Liver (tissue), 3 donors: ENCODE data around the gene ANXA3.

Experiments
- EGR1 ChIP-seq, 2 donors: IDR thresholded peaks; 2 replicates each; pipeline ENCODE4 v1.6.1; 2016 to 2018; ENCODE audit warnings: antibody characterized with exemption in 2 of 2, low read depth in 2 of 2
- FOXA2 ChIP-seq: IDR thresholded peaks from 2 replicates; pipeline ENCODE4 v1.6.1; 2016; ENCODE audit warnings: antibody characterized with exemption
- JUND ChIP-seq, 2 donors: IDR thresholded peaks; 2 replicates each; pipeline ENCODE4 v1.6.1; 2016; ENCODE audit warnings: antibody characterized with exemption in 2 of 2
- SP1 ChIP-seq: IDR thresholded peaks from 2 replicates; pipeline ENCODE4 v1.6.1; 2018; ENCODE audit warnings: antibody characterized with exemption, mild to moderate bottlenecking
- TAF1 ChIP-seq: conservative IDR thresholded peaks from 2 replicates; pipeline ENCODE4 v1.6.1; 2016; ENCODE audit warnings: antibody characterized with exemption, mild to moderate bottlenecking
- YY1 ChIP-seq: IDR thresholded peaks from 2 replicates; pipeline ENCODE4 v1.6.1; 2016; ENCODE audit warnings: antibody characterized with exemption, mild to moderate bottlenecking
- TF ChIP-seq, protein P1 (sequence below): fragments of 150-350 bp; IDR thresholded peaks from 2 replicates; pipeline ENCODE4 v1.5.1; 2017; ENCODE audit warnings: improper control_type of control experiment, low read depth, low read length; ENCODE audit not compliant: missing input control
- TF ChIP-seq, protein P2 (sequence below): IDR thresholded peaks from 2 replicates; pipeline ENCODE4 v1.6.1; 2016; ENCODE audit warnings: antibody characterized with exemption
- TF ChIP-seq, protein P3 (sequence below): IDR thresholded peaks from 2 replicates; pipeline ENCODE4 v1.6.1; 2016; ENCODE audit warnings: antibody characterized with exemption
- TF ChIP-seq, protein P4 (sequence below): IDR thresholded peaks from 2 replicates; pipeline ENCODE4 v1.6.1; 2016; ENCODE audit warnings: antibody characterized with exemption, mild to moderate bottlenecking
- donor health status: healthy.
- donor health status: healthy.

DNA sequence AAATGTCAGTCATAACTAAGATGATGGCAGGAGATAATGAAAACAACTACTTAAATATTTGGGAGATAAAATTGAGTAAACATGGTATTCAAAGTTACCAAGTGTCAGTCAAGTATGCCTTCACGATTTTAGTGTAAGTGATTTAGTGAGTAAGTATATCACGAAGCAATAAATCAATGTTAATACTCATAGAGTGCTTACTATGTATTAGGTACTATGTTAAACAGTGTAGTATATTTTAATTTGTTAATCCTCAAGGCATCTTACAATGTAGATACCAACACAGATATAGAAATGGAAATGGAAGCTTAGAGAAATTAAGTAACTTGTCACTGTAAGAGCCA lies 59.6 kb downstream of the ANXA3 start:
- TF ChIP-seq, protein P1, sequence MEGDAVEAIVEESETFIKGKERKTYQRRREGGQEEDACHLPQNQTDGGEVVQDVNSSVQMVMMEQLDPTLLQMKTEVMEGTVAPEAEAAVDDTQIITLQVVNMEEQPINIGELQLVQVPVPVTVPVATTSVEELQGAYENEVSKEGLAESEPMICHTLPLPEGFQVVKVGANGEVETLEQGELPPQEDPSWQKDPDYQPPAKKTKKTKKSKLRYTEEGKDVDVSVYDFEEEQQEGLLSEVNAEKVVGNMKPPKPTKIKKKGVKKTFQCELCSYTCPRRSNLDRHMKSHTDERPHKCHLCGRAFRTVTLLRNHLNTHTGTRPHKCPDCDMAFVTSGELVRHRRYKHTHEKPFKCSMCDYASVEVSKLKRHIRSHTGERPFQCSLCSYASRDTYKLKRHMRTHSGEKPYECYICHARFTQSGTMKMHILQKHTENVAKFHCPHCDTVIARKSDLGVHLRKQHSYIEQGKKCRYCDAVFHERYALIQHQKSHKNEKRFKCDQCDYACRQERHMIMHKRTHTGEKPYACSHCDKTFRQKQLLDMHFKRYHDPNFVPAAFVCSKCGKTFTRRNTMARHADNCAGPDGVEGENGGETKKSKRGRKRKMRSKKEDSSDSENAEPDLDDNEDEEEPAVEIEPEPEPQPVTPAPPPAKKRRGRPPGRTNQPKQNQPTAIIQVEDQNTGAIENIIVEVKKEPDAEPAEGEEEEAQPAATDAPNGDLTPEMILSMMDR: no peak
- TF ChIP-seq YY1 (no peak), TAF1 (no peak), FOXA2 (no peak), EGR1 (IDR thresholded peaks at IDR 0.05; ENCODE audit: low read depth in 2 of 2) (no peak), SP1 (no peak), JUND (IDR thresholded peaks at IDR 0.05) (no peak)
- TF ChIP-seq, protein P2, sequence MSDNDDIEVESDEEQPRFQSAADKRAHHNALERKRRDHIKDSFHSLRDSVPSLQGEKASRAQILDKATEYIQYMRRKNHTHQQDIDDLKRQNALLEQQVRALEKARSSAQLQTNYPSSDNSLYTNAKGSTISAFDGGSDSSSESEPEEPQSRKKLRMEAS: no peak
- TF ChIP-seq, protein P3, sequence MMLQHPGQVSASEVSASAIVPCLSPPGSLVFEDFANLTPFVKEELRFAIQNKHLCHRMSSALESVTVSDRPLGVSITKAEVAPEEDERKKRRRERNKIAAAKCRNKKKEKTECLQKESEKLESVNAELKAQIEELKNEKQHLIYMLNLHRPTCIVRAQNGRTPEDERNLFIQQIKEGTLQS: no peak
- TF ChIP-seq, protein P4, sequence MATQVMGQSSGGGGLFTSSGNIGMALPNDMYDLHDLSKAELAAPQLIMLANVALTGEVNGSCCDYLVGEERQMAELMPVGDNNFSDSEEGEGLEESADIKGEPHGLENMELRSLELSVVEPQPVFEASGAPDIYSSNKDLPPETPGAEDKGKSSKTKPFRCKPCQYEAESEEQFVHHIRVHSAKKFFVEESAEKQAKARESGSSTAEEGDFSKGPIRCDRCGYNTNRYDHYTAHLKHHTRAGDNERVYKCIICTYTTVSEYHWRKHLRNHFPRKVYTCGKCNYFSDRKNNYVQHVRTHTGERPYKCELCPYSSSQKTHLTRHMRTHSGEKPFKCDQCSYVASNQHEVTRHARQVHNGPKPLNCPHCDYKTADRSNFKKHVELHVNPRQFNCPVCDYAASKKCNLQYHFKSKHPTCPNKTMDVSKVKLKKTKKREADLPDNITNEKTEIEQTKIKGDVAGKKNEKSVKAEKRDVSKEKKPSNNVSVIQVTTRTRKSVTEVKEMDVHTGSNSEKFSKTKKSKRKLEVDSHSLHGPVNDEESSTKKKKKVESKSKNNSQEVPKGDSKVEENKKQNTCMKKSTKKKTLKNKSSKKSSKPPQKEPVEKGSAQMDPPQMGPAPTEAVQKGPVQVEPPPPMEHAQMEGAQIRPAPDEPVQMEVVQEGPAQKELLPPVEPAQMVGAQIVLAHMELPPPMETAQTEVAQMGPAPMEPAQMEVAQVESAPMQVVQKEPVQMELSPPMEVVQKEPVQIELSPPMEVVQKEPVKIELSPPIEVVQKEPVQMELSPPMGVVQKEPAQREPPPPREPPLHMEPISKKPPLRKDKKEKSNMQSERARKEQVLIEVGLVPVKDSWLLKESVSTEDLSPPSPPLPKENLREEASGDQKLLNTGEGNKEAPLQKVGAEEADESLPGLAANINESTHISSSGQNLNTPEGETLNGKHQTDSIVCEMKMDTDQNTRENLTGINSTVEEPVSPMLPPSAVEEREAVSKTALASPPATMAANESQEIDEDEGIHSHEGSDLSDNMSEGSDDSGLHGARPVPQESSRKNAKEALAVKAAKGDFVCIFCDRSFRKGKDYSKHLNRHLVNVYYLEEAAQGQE: no peak
